ENCODE measurements around the gene SF3B3.

SF3B3 gene

DNA sequence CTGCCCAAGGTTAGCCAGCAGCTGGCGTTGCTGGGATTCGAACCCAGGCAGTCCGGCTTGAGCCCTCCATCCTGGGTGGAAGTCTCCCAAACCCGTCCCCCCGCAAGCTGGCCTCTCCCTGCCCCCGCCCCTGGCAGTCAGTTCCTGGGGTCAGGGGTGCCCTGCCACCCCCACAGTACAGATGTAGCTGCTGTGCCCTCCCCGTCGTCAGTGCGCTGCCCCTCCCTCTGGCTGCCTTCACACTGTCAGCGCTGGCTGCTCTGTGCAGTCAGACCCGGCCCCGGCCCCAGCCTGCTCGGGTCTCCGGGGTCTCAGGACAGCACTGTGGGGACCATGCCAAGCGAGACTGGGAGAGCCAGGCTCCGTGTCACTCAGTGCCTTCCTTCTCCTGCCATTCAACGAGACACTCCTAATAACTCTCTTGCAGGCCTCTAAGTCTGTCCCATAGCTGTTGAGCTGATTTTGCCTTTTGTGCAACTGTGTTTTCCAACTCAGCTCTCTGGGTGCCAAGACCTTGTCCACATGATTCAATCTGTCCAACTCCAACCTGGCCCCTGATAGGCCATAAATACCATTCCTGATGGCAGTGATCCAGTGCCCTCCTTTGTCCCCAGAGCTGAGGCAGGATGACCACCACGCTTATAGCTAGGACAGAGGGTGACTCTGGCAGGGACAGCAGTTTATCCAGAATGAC, 67.3 kb downstream of the SF3B3 start:
- no peak for DNase-seq (ENCODE audit: low read depth)

DNA sequence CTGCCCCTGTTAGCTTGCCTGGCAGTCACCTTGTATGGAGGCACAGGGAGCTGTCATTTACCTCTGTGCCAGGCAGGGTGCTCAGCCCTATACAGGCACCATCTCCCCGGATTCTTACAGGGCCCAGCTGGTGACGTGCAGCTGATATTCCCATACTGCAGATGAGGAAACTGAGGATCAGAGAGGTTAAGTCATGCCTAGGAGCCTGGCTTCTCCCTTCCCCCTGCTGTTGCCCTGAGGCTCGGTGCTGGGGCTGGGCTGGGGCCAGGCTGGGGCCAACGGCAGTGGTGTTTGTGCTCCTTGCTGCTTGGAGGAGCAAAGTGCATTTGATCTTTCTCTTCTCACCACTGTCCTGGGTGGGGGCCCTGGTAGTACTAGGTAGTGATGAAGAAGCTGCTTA, 68.0 kb downstream of the SF3B3 start:
- no peak for DNase-seq (ENCODE audit: low read depth)

DNA sequence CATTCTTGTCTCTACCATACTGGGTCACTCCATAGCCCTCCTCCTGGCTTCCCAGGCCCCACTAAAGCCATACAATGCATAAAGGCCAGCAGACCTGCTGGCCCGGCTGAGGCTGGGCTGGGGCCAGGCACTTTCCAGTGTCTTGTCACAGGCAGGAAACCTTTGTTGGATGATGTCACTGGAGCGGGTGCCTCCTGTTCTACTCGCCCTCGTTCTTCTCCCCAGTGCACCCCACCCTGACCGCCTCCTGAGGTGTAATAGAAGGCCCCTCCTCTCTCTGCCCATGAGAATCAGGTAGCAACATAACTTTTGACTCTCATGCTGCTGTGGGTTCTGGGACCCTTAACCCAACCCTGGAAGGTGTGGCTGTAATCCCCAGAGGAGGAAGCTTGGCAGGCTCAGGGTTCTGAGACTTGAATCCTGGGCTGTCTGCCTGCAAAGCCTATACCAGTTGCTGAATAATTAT, 68.5 kb downstream of the SF3B3 start:
- no peak for DNase-seq (ENCODE audit: low read depth)

DNA sequence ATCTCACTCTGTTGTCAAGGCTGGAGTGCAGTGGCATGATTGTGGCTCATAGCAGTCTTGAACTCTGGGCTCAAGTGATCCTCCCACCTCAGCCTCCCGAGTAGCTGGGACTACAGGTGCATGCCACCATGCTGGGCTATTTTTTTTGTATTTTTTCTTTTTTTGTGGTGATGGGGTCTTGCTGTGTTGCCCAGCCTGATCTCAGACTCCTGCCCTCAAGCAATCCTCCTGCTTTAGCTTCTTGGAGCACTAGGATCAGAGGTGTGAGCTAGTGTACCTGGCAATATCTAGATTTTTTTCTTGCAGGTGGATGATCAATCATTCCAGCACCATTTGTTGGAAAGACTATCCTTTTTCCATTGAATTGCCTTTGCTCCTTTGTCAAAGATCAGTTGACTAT, 69.9 kb downstream of the SF3B3 start:
- DNase-seq (ENCODE audit: low read depth): no peak

DNA sequence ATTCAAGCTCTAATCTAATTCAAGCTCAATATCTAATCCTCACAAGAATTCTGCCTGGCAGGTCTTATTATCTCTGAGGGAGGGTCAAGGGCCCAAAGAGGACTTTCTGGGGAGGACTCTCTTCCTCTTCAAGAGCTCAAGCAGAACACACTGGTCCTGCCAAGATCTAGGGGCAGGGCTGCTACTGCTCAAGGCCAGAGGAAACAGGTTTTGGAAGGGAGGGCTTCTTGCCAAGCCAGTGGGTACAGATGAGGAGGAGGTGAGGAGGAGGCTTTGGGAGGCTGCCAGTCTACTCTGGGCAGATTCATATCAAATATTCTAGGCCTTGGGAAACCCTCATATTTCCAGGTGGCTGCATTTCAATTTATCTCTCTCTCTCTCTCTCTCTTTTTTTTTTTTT, 71.0 kb downstream of the SF3B3 start:
- no peak for DNase-seq (ENCODE audit: low read depth)

DNA sequence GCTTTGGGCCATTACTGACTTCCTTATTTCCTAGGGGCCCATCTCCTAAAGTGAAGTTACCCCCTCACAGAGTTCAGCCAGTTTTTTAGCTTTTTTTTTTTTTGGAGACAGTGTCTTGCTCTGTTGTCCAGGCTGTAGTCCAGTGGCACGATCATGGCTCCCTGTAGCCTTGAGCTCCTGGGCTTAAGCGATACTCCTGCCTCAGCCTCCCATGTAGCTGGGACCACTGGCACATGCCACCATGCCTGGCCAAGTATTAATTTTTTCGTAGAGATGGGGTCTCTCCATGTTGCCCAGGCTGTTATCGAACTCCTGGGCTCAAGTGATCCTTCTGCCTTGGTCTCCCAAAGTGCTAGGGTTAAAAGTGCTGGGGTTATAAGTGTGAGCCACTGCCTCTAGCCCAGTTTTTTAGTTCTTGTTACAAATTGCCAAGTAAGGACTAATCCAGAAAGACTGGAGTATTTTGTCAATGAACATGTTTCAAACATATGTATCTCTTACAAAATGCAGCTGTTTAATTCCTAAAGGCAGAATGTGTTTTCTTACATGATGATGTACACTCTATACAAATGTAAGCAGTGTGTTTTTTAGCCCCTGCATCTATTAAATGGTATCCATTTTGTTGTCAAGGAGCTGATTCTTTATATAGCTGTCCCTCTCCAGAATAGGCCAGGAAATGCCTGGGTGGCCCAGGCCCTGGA, 73.7 kb downstream of the SF3B3 start:
- no peak for DNase-seq (ENCODE audit: low read depth)

DNA sequence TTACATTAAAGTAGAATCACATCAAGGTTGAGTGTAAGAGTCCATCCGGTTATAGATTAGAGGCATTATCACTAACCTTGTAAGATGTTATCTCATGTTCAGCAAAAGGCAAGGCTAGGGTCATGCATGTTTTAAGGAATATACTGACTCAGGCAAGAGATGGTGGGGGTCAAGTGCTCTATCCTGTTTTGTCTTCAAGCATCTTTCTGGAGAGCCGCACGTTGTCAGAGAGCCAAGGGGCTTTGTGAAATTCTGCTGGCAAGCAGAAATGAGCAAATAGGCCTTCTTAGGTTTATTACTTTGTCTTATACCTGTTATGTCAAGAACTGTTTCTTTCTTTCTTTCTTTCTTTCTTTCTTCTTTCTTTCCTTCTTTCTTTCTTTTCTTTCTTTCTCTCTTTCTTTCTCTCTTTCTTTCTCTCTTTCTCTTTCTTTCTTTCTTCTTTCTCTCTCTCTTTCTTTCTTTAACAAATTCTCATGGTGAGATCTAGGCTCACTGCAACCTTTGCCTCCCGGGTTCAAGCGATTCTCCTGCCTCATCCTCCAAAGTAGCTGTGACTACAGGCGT, 75.4 kb downstream of the SF3B3 start:
- DNase-seq (ENCODE audit: low read depth): no peak

DNA sequence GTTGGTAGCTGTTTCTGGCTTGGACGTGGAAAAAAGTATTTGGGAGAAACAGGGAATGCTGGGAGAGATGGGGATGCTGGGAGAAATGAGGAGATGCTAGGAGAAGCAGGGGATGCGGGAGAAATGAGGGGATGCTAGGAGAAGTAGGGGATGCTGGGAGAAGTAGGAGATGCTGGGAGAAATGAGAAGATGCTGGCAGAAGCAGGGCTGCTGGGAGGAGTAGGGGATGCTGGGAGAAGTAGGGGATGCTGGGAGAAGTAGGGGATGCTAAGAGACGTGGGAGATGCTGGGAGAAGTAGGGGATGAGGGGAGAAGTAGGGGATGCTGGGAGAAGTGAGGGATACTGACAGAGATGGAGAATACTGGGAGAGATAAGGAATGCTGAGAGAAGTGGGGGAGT, 77.1 kb downstream of the SF3B3 start:
- no peak for DNase-seq (ENCODE audit: low read depth)

DNA sequence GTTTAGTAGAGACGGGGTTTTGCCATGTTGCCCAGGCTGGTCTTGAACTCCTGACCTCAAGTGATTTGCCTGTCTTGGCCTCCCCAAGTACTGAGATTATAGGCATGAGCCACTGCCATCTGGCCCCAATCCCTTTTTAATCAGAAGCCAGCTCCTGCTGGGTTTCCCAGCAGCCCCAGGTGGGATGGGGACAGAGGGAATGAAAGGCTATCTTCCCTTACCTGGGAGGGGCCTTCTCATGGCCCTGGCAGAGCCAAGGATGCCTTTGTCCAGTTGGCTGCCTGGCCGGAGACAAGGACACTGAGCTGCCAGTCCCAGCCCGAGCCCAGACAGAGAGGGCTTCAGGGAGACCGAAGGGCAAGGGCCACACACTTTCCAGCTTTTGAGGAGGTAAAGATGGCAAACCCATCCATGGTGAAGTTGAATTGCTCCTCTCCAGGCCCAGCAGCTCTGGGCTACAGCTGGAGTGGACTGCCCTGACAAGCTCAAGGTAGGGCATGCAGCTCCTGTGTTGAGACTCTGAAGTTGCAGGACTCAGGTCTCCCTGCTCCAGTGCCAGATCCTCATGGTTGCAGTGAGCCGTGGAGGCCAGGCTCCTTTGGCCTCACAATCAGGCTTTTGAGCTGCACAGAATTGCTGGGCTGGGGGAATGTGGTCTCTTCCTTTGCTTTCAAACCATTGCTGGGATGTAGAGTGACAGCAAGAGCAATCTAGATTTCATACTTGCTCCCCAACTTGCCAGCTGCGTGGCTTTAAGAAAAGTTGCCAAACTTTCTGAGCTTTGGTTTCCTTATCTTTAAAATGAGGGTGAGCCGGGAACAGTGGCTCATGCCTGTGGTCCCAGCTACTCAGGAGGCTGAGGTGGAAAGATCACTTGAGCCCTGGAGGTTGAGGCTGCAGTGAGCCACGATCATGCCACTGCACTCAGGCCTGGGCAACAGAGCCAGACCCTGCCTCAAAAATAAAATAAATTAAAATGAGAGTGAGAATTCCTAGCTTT, 78.3 kb downstream of the SF3B3 start:
- no peak for DNase-seq (ENCODE audit: low read depth)

DNA sequence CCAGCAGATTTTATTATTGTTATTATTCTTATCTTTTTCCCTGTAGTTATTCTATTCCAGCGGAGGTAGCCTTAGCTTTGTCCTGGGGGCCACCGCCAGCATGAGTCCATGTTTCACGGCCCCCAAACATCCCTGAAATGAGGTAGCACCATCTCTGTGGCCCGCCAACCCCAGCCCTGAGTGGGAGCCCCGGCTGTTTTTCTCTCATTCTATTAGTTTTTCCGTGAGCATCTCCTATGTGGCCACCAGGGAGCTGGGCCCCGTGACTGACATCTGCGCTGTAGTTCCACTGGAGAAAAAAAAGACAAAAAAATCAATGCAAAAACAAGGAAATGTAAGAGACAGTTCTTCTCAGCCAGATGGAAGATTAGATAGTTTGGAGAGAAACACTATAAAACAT, 79.2 kb downstream of the SF3B3 start:
- DNase-seq (ENCODE audit: low read depth): no peak

DNA sequence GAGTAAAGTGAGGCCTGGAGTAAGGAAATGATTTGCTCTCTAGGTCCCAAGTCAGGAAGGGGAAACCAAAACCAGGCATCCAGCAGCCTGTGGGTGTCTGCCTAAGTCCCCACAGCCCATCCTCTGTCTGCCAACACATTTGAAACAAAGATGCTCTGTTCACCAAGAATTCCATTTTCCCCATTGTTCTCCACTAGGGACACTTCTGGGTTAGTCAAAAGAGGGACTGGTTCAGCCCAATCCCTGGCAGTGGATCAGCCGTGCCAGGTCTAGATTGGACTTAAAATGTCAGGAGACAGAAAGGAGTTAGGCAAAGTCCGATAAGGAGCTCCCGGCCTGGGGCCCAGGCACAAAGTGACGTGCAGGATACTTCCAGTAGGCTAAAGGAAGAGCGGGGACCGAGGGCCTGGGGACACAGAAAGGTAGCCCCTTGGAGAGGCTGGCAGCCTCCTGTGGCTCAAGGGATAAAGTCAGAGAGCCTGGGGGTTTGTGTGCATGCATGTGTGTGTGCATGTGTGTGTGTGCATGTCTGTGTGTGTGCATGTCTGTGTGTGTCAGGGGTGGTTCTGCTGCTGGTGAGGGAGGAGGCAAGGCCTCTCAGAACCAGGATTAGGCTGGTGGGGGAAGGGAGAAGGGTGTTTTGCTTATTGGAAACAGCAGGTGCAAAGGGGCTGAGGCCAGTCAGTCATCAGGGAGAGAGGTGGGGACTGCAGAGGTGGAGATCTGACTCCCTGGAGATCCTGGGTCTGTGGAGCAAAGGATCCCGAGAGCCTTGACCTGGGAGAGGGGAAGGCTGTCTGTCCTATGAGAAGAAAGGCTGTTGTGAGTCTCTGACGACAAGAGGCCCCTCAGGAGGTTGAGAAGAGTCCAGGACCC, 81.0 kb downstream of the SF3B3 start:
- DNase-seq (ENCODE audit: low read depth): no peak

DNA sequence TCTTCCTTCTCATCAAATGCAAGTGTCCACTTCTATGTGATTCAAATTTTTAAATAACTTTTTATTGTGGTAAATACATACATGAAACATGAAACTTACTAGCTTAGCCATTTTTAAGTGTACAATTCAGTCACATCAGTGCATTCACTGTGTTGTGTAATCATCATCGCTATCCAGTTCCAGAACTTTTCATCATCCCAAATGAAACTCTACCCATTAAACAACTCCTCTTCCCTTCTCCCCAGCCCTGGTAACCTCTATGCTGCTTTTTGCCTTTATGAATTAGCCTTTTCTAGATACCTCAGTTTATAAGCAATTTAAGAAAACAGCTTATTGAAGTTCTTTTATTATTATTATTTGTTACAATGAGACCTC, 81.7 kb downstream of the SF3B3 start:
- DNase-seq (ENCODE audit: low read depth): no peak

DNA sequence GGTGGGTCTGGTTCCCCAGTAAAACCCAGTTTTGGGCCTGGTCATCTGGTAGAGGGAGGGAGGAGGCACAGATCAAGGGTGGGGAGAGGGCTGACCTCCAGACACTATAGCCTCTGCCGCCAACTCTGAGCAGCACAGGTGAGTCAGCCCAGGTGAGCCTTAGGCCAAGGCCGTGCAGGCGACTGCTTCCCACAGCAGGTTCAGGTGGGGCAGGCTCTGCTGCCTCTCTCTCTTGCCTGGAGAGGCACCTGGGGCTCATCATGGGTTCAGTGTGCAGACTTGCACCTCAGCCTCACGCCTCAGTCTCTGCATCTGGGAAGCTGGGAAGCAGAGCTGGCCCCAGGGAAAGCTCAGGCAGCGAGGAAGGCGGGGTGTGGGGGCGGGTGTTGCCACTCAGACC, 84.9 kb downstream of the SF3B3 start:
- no peak for DNase-seq (ENCODE audit: low read depth)

DNA sequence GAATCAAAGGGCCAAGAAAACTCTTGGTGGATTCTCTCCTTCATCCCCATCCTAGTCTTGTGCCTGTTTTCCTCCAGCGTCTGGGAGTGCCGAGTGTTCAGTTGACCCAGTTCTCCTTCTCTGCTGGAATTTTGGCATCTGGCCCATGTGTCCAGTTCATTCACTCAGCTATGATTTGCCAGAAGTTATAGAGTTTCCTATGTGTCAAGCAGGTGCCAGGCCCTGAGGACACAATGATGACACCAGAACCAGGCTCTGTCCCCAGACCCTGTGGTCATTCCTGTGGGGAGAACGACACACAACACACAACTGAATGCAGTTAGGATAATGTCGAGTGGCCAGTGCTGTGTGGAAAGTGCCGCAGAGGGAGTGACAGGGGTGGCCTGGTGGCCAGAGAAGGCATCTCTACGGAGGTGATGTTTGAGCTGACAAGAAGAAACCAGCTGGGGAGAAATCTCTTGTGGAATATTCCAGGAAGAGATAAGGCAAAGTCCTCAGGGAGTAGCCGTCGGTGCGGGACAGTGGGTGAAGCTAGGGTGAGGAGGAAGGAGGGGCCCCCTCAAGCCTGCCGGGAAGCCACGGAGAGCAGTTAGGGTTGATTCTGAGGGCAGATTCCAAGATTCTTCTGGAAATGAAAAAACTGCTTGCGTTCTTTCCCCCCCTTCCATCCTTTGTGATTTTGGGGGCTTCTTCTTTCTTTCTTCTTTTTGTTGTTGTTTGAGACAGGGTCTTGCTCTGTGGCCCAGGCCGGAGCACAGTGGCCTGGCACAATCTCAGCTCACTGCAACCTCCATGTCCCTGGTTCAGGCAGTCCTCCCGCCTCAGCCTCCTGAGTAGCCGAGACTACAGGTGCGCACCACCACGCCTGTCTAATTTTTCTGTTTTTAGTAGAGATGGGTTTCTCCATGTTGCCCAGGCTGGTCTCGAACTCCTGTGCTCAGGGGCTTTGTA, 86.9 kb downstream of the SF3B3 start:
- no peak for DNase-seq (ENCODE audit: low read depth)

DNA sequence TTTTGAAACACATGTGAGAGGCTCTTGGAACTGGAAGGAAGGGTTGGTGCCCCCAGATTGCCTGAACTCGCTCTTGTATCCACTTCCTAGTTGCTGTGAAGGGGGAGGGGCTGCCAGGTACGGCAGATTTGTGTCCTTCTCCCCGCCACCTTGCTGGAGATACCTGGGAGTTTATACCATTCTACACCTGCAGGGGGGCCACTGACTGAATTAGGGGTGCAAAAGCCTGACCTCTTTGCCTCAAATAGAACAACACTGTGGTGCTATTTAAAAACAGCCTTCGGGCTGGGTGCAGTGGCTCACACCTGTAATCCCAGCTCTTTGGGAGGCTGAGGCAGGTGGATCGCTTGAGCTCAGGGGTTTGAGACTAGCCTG, 87.6 kb downstream of the SF3B3 start:
- DNase-seq (ENCODE audit: low read depth): no peak

DNA sequence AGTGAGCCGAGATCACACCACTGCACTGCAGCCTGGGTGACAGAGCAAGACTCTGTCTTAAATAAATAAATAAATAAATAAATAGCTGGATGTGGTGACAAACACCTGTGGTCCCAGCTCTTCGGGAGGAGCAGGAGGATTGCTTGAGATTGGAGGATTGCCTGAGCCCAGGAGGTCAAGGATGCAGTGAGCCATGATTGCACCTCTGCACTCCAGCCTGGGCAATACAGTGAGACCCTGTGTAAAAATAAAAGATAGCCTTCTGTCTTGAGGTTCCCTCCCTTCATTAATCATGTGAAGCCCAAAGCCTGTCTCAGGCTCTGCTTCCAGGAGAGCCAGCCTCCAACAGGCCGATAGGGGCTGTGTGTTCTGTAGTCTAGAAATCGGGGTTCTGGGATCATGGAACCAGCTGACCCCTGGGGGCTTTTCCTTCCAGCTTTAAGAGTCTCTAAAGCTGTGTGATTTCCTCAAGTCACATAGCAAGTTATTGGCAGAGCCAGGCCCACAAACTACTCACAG, 88.2 kb downstream of the SF3B3 start:
- DNase-seq (ENCODE audit: low read depth): no peak

DNA sequence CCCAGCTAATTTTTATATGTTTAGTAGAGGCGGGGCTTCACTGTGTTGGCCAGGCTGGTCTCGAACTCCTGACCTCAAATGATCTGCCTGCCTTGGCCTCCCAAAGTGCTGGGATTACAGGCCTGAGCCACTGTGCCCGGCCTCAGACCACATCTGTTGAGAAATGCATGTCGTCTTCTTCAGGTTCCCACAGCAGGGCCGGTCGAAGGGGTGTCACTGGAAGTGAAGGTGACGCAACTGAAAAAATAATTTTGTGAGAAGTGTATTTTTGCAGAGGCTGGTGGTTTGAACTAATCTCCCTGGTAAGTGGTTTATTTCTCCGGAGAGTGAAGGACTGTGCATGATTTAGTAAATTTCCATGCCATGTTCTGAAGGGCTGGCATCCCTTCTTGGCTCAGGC, 89.3 kb downstream of the SF3B3 start:
- no peak for DNase-seq (ENCODE audit: low read depth)

DNA sequence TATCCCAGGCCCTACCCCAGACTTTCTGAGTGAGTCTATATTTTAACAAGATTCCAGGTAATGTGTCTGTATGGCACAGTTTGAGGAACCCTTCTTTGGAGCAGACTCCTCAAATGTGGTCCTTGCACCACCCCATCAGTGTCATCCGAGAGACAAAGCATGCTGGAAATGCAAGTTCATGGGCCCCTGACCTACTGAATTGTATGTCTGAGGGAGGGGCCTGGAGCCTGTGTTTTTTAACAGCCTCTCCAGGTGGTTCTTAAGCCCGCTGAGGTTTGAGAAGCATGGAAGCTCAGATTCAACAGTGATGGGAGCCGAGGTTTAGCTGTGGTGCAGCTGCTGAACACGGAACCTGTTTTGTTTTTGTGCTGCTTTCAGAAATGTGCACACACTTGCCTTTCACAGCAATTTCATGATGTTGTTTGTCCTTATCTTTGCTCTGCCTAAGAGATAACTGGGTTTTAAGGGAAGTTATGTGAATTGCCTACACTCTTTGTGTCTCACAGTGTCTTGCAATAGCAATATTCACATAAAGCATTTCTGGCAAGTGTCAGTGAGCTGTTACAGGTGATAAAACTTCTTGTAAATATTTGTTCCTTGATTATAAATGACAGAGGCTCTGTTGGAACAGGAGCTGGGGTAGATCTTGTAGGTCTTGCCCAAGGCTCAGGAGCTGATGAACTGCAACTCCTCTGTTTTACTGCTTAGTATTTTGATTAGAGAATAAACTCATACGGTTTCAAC, 90.8 kb downstream of the SF3B3 start:
- no peak for DNase-seq (ENCODE audit: low read depth)

DNA sequence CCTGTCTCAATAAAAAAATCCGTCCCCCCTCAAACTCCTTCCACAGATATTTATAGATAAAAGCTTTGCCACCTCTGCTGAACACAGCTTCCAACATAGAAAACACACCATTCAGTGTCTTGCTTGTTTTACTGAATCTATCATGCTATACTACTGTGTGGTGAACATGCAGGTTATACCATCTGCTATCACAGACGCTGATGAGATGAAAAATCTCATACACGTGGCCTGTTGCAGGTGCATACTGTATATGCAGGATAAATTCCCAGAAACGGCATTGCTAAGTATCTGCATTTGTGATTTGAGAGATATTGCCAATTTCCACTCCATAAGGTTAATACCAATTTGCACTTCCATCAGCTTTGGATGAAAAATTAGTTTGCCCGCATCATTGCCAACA, 92.3 kb downstream of the SF3B3 start:
- no peak for DNase-seq (ENCODE audit: low read depth)
